AML-193 (cell line): ENCODE results near the gene IARS1.

ENCODE experiments used
- DNase-seq, 2 experiments: peaks; one replicate each; lab custom pipeline; 2025; lab: John Stamatoyannopoulos, UW

The IARS1 gene

GRCh38 chr9:92295240-92295790, 1.8 kb upstream of the IARS1 start:
- DNase-seq: no peak

GRCh38 chr9:92294297-92294676, 790 bp upstream of the IARS1 start:
- peak in 1 of 2 experiments; percentile 39 for DNase-seq

GRCh38 chr9:92293075-92293354, 482 bp downstream of the IARS1 start:
- no peak for DNase-seq

- no peak for DNase-seq
Observed at GRCh38 chr9:92292338-92293074, 991 bp downstream of the IARS1 start.

GRCh38 chr9:92291577-92291976, 1.9 kb downstream of the IARS1 start:
- DNase-seq: no peak

GRCh38 chr9:92290785-92291429, 2.6 kb downstream of the IARS1 start:
- no peak for DNase-seq

GRCh38 chr9:92289708-92290390, 3.6 kb downstream of the IARS1 start:
- no peak for DNase-seq

GRCh38 chr9:92279302-92279701, 14.2 kb downstream of the IARS1 start:
- DNase-seq: no peak

- DNase-seq: no peak
Observed at GRCh38 chr9:92278110-92278509, 15.4 kb downstream of the IARS1 start.

GRCh38 chr9:92276331-92277032, 17.0 kb downstream of the IARS1 start:
- no peak for DNase-seq

- no peak for DNase-seq
Observed at GRCh38 chr9:92275541-92275940, 18.0 kb downstream of the IARS1 start.

- DNase-seq: no peak
Observed at GRCh38 chr9:92270511-92270910, 23.0 kb downstream of the IARS1 start.

- DNase-seq: no peak
Observed at GRCh38 chr9:92266486-92266885, 27.0 kb downstream of the IARS1 start.

- peak; percentile 18 to 32 for DNase-seq
Observed at GRCh38 chr9:92265154-92265553, 28.3 kb downstream of the IARS1 start.

- DNase-seq: no peak
Observed at GRCh38 chr9:92263131-92263530, 30.4 kb downstream of the IARS1 start.

GRCh38 chr9:92257327-92257726, 36.2 kb downstream of the IARS1 start:
- DNase-seq: no peak

GRCh38 chr9:92254381-92255337, 38.8 kb downstream of the IARS1 start:
- DNase-seq: no peak

- no peak for DNase-seq
Observed at GRCh38 chr9:92253656-92254055, 39.8 kb downstream of the IARS1 start.

GRCh38 chr9:92247981-92248380, 45.5 kb downstream of the IARS1 start:
- DNase-seq: no peak

GRCh38 chr9:92247296-92247695, 46.2 kb downstream of the IARS1 start:
- DNase-seq: no peak
